Effector memory CD8-positive, alpha-beta T cell (primary cell): ENCODE data around the gene EVX2.

ENCODE experiments used
- ATAC-seq: fragments of 150-1000 bp; cut with Tn5 transposase; replicated peaks from 2 replicates; pipeline ENCODE4 v1.10.0; 2021; ENCODE audit warnings: mild to moderate bottlenecking, moderate library complexity
- DNase-seq, 3 experiments: peaks; one replicate each; pipeline ENCODE4 v3.0.0; 2021
- H3K27ac Mint-ChIP-seq, 2 donors: one replicate each; pipeline ENCODE4 v1.8.0; 2022; ENCODE audit warnings: mild to moderate bottlenecking in 2 of 2, mixed read lengths in 2 of 2, moderate library complexity in 2 of 2
- H3K27me3 Mint-ChIP-seq, 2 donors: one replicate each; pipeline ENCODE4 v1.8.0; 2022; ENCODE audit warnings: mixed read lengths in 2 of 2
- H3K36me3 Mint-ChIP-seq: one replicate; pipeline ENCODE4 v1.8.0; 2022; ENCODE audit warnings: mild to moderate bottlenecking, moderate library complexity, mixed read lengths; ENCODE audit not compliant: insufficient read depth
- H3K4me1 Mint-ChIP-seq, 2 donors: one replicate each; pipeline ENCODE4 v1.8.0; 2022; ENCODE audit warnings: low read depth in 2 of 2, mixed read lengths in 2 of 2
- H3K4me3 Mint-ChIP-seq, 2 donors: one replicate each; pipeline ENCODE4 v1.8.0; 2022; ENCODE audit warnings: mild to moderate bottlenecking in 2 of 2, mixed read lengths in 2 of 2, moderate library complexity in 2 of 2
- H3K9me3 Mint-ChIP-seq, 2 donors: one replicate each; pipeline ENCODE4 v1.8.0; 2022; ENCODE audit warnings: mixed read lengths in 2 of 2

The EVX2 gene

DNA sequence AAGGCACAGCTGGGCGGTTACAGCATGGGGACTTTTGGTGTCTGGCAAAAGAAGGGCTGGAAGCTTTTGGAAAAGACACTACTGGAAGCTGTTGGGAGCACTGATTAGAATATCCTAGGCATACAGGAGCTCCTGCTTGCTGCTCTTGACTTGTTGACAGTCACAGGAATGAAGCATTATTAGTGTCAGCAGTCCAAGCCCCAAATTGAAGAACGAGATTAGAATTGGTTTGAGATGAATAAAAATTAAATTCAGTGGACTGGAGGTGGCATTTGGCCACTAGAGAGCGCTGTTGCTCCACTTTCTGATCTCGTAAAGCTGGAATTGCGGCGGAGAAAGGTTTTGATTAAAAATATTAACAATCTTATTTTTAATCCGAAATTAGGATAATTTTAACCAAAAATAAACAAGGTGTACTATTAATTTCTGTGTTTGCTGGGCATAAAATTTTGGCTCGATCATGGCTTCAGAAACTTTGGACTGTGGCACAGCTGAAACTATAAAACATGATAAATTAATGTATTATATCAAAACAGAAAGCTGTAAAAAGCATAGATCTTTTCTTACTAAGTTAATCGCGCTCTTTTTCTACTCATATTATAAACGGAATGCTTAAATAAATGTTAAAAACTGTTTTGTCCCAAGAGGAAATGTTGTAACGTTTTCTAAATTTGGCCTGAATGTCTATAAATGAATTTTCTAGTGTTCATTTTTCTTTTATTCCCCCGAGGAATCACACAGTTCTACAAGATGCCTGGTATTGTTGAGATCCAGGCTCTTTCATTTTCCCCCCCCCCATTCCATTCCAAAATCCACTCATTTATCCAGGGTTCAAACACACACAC lies 43.4 kb upstream of the EVX2 start:
- no peak for ATAC-seq
- H3K27me3 Mint-ChIP-seq, result peaks cover 74 to 78% of the 10 kb centered on the region in 2 donors
- peaks cover 55% of the 10 kb centered on the region for H3K36me3 Mint-ChIP-seq
- H3K27ac Mint-ChIP-seq, result no peak overlapping the region
- no peak overlapping the region for H3K4me3 Mint-ChIP-seq
- H3K9me3 Mint-ChIP-seq, result no peaks in the 10 kb centered on the region
- peak; percentile 67 to 72 (median 69) for DNase-seq
- H3K4me1 Mint-ChIP-seq, result peaks cover 9 to 15% of the 10 kb centered on the region in 2 donors

DNA sequence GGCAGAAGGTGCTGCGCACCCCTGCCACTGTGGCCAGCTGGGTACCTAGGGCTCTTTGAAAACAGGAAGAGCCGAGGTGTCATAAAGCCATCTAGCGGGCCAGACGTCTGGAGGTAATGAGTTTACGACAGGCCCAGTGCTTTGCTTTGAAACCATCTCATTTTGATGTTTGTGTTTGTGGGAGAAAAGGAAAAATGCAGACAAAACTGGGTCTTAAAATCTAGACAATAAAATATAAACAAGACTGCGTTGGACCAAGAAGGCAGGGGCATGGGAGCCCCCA lies 42.0 kb upstream of the EVX2 start:
- Mint-ChIP-seq H3K27me3 (peaks cover 72 to 75% of the 10 kb centered on the region in 2 donors), H3K36me3 (peaks cover 55% of the 10 kb centered on the region), H3K4me1 (peaks cover 9 to 13% of the 10 kb centered on the region in 2 donors), H3K9me3 (no peaks in the 10 kb centered on the region), H3K27ac (no peak overlapping the region), H3K4me3 (no peak overlapping the region)
- no peak for DNase-seq
- ATAC-seq, result no peak

DNA sequence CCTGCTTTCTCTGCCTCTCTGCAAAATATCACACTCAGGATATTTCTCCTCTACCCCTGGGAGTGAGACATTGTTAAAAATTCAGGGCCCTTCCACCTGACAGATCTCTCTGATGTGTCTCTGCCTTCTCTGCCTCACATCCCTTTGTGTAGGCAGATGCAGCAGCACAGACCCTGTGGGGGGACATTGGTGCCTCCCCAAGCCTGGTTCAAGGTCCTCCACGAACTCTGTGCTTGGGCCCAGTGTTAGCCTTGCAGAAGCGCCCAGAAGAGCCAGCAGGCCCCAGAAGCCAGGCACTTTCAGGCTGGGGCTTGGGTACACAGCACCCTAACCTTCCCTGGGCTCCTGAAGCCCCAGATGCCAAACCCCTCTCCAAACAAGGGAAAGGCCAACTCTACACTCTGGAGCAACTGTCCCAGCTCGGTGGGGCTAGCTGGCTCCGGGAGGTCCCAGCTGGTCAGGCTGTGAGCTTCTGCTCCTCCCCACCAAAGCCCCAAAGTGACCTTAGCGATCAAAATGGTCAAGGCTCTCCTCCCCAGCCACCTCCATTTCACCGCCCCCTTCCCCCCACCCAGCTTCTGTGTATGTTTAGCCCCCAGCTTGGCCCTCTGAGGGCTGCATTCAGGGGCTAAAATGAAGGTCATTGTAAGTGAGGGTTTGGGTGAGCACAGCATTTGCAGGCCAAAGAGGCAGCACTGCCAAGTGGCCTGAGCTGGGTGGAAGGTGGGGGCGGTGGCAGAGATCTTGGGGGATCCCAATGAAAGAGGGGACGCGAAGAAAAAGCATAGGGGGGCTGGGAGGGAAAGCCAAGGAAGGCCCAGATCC lies 41.4 kb upstream of the EVX2 start:
- DNase-seq, result no peak
- Mint-ChIP-seq H3K36me3 (peaks cover 56% of the 10 kb centered on the region), H3K27me3 (peaks cover 75 to 77% of the 10 kb centered on the region in 2 donors), H3K27ac (no peak overlapping the region), H3K9me3 (no peaks in the 10 kb centered on the region), H3K4me1 (peaks cover 9 to 13% of the 10 kb centered on the region in 2 donors), H3K4me3 (no peak overlapping the region)
- no peak for ATAC-seq

DNA sequence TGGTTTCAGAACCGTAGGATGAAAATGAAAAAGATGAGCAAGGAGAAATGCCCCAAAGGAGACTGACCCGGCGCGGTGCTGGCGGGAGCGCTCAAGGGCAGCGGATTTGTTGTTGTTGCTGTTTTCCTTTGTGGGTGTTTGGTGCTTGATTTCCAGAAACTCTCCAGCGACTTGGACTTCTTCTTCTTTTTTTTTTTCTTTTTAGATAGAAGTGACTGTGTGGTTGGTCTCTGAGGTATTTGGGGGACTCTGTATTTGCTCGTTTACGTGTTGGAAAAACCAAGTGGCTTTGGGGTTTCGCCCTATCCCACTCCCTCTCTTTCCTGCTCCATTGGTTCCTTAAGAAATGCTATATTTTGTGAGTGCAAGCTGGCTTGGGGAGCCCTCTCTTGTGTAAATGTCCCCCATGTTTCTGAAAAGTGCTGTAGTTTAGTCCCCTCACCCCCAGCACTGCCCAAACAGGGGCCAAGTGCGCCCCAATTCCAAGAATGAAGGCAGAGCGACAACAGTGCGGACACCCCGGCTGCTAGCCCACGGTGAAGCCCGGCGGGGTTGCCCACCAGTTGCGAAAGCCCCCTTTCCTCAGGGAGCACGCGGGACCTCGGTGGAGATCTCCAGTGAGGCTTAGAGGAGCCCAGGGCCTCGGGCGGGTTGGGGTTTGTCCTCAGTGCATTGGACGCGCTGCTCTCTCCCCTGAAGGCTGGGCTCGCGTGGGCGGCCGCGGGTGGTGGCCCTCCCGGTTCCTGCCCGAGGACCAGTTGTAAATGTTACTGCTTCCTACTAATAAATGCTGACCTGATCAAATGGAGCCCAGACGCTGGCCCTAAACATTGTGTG lies 40.6 kb upstream of the EVX2 start:
- H3K27ac Mint-ChIP-seq, result no peak overlapping the region
- peak overlapping the region; percentile 16 to 24 for H3K4me3 Mint-ChIP-seq
- peaks cover 55% of the 10 kb centered on the region for H3K36me3 Mint-ChIP-seq
- no peaks in the 10 kb centered on the region for H3K9me3 Mint-ChIP-seq
- peaks cover 9 to 13% of the 10 kb centered on the region in 2 donors for H3K4me1 Mint-ChIP-seq
- peaks cover 83 to 85% of the 10 kb centered on the region in 2 donors for H3K27me3 Mint-ChIP-seq
- no peak for ATAC-seq
- DNase-seq, result no peak

DNA sequence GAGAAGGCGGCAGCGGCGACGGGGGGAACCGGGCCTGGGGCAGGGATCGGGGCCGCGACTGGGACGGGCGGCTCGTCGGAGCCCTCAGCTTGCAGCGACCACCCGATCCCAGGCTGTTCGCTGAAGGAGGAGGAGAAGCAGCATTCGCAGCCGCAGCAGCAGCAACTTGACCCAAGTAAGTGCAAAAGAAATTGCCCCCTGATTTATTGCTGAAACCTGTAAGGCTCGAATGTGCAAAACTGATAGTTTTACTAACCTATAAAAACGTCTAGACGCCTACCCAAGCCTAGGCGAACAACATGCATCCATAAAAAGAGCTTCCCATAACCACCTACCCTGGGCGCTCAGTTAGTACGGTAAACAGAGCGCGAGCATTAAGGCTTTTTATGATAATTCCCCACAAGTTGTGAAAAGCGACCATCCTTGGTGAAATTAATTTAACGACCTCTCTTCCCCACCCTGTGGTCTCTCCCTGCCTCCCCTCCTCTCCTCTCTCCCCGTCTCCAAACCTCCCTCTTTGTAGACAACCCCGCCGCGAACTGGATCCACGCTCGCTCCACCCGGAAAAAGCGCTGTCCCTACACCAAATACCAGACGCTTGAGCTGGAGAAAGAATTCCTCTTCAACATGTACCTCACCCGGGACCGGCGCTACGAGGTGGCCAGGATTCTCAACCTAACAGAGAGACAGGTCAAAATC lies 39.8 kb upstream of the EVX2 start:
- ATAC-seq (no peak), DNase-seq (no peak)
- H3K27me3 Mint-ChIP-seq, result peaks cover 83 to 85% of the 10 kb centered on the region in 2 donors
- H3K27ac Mint-ChIP-seq, result peak overlapping the region in 1 of 2 donors; percentile 44
- peak overlapping the region; percentile 16 to 40 for H3K4me3 Mint-ChIP-seq
- H3K4me1 Mint-ChIP-seq, result peaks cover 8 to 12% of the 10 kb centered on the region in 2 donors
- peaks cover 47% of the 10 kb centered on the region for H3K36me3 Mint-ChIP-seq
- no peaks in the 10 kb centered on the region for H3K9me3 Mint-ChIP-seq

- H3K27ac Mint-ChIP-seq, result peak within 1 kb of the TSS in 1 of 2 donors; percentile 44
- peaks cover 5 to 12% of the 10 kb centered on the region in 2 donors for H3K4me1 Mint-ChIP-seq
- ATAC-seq (peak; percentile 51), DNase-seq (no peak)
- H3K4me3 Mint-ChIP-seq, result peak within 1 kb of the TSS; percentile 43 to 49
- peaks cover 83 to 85% of the 10 kb centered on the region in 2 donors for H3K27me3 Mint-ChIP-seq
- H3K9me3 Mint-ChIP-seq, result no peaks in the 10 kb centered on the region
- peaks cover 44% of the 10 kb centered on the region for H3K36me3 Mint-ChIP-seq
Observed at GRCh38 chr2:176122683-176123410, 39.1 kb upstream of the EVX2 start, which contains the start of gene HOXD9. HOXD9 (plus strand) TSS chr2:176122719; CDS start chr2:176122769, 50 bp downstream.

- H3K27ac Mint-ChIP-seq, result no peak overlapping the region
- peak overlapping the region; percentile 43 to 49 for H3K4me3 Mint-ChIP-seq
- H3K27me3 Mint-ChIP-seq, result peaks cover 83 to 85% of the 10 kb centered on the region in 2 donors
- ATAC-seq, result peak; percentile 35
- peaks cover 6 to 9% of the 10 kb centered on the region in 2 donors for H3K4me1 Mint-ChIP-seq
- DNase-seq, result no peak
- H3K36me3 Mint-ChIP-seq, result peaks cover 49% of the 10 kb centered on the region
- H3K9me3 Mint-ChIP-seq, result no peaks in the 10 kb centered on the region
Observed at GRCh38 chr2:176122052-176122682, 38.4 kb upstream of the EVX2 start.

DNA sequence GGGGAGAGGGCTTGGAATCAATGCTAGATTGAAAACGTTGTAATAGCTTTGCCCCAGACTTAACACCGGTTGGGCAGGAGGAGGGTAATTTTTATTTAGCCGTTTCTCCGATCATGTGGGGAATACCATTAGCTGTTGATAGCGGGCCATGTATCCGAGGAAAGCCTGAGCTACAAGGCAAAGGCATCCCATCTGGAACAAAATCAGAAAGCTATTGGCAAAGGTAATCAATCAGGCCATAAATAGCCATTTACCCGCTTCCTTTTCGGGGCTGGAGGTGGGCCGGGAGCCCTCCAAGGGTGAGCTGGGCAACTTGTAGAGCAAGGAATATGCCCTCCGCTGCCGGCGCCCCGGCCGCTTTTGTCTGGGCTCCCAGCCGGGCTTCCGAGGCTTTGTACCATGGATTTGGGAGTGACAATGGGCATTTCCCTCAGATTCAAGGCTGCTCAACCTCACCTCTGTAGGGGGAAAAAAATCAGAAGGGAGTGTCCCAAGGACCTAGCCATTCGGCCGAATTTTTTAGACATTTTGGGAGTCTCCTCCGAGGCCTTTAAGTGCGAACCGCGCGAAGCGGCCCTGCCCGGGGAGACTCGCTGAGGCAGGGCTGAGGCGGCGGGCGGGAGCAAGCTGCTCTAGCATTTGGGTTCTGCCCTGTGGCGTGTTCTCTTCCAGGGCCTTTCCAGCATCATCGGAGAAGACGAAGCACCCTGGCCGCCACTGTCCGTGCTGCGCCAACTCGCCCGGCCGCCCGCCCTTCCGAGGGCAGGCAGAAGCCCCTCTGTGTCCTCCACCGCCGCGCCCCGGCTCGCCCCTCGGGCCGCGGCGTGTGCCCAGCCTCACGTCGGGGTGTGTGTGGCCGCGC lies 37.7 kb upstream of the EVX2 start:
- H3K27ac Mint-ChIP-seq, result peak overlapping the region in 1 of 2 donors; percentile 20
- H3K9me3 Mint-ChIP-seq, result no peaks in the 10 kb centered on the region
- peaks cover 51% of the 10 kb centered on the region for H3K36me3 Mint-ChIP-seq
- H3K27me3 Mint-ChIP-seq, result peaks cover 83 to 85% of the 10 kb centered on the region in 2 donors
- ATAC-seq (no peak), DNase-seq (no peak)
- H3K4me3 Mint-ChIP-seq, result peak overlapping the region in 1 of 2 donors; percentile 19
- peaks cover 4 to 9% of the 10 kb centered on the region in 2 donors for H3K4me1 Mint-ChIP-seq

DNA sequence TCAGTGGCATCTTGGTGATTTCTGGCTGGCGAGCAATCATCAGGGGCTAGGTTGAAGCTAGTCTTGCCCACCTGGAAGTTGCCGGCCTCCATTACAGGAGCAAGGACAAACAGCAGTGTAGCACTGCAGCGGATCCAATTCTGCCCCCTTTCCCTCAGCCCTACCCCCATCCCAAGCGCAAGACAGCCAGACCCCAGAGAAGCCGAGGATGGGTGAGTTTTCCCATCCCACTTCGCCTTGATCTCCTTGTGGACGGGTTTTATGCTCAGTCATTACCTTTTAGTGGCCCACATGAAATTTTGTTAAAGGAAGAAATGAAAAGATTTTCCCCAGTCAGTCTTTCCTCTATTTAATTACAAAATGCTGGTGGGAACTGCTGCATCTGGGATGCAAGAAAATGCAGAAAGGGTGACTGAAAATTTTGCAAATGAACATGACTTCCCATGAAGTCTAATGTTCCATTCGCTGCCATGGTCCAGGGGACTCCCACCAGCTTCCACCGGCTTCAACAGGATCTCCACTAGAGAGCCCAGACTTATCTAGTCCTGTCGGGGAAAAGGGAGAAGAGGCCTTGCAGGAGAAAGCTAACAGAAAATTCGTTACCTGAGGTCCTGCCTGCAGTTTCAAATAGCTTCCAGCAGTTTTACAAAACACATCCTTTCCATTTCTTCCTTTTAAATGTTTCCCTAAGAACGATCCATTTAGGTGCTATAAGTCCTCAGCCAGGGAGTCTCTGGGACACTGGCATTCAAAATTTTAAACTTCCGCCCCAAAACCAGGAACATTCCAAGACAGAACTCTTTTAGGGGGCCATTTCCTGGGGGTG lies 36.8 kb upstream of the EVX2 start:
- peaks cover 4 to 9% of the 10 kb centered on the region in 2 donors for H3K4me1 Mint-ChIP-seq
- ATAC-seq, result no peak
- peaks cover 56% of the 10 kb centered on the region for H3K36me3 Mint-ChIP-seq
- H3K4me3 Mint-ChIP-seq, result peak overlapping the region in 1 of 2 donors; percentile 19
- H3K27ac Mint-ChIP-seq, result peak overlapping the region in 1 of 2 donors; percentile 20
- DNase-seq, result no peak
- H3K27me3 Mint-ChIP-seq, result peaks cover 83 to 85% of the 10 kb centered on the region in 2 donors
- no peaks in the 10 kb centered on the region for H3K9me3 Mint-ChIP-seq

- Mint-ChIP-seq H3K36me3 (peaks cover 41% of the 10 kb centered on the region), H3K4me1 (peaks cover 4 to 9% of the 10 kb centered on the region in 2 donors), H3K27me3 (peaks cover 77 to 81% of the 10 kb centered on the region in 2 donors), H3K4me3 (peak overlapping the region; percentile 23 to 29), H3K9me3 (no peaks in the 10 kb centered on the region), H3K27ac (no peak overlapping the region)
- DNase-seq, result no peak
- no peak for ATAC-seq
Observed at GRCh38 chr2:176118601-176119339, 35.0 kb upstream of the EVX2 start.
